ENCODE data around the gene SH2D7.

SH2D7 gene

GRCh38 chr15:78058401-78058935, 33.9 kb upstream of the SH2D7 start:
- CTCF ChIA-PET = interaction anchor here (1.0 to 2.6 kb wide), 11 partner anchors 8 to 99 kb away, joined by 3 to 20 read pairs (median 6); no protein-coding TSS in a partner anchor
- no peak for TF ChIP-seq CTCF (IDR thresholded peaks at IDR 0.05; ENCODE audit: control extremely low read depth, extremely low read depth, low read depth, missing control alignments)
- POLR2A ChIA-PET = no interaction called here
- no peak for DNase-seq (ENCODE audit: extremely low spot score)

- DNase-seq (ENCODE audit: extremely low spot score) = no peak
- TF ChIP-seq CTCF (IDR thresholded peaks at IDR 0.05; ENCODE audit: control extremely low read depth, extremely low read depth, low read depth, missing control alignments) = no peak
- CTCF ChIA-PET = interaction anchor here (1.0 to 2.6 kb wide), 13 partner anchors 9 to 100 kb away, joined by 3 to 20 read pairs (median 6); no protein-coding TSS in a partner anchor
- POLR2A ChIA-PET = no interaction called here
Observed at GRCh38 chr15:78059110-78059839, 33.1 kb upstream of the SH2D7 start.

GRCh38 chr15:78060232-78060631, 32.1 kb upstream of the SH2D7 start:
- CTCF ChIA-PET = interaction anchor here (1.7 to 2.6 kb wide), 5 partner anchors 9 to 101 kb away, joined by 6 to 20 read pairs (median 7); no protein-coding TSS in a partner anchor

GRCh38 chr15:78061963-78062427, 30.4 kb upstream of the SH2D7 start:
- ChIA-PET CTCF (interaction anchor here (0.7 to 2.4 kb wide), 7 partner anchors 10 to 151 kb away, joined by 3 to 13 read pairs (median 4); no protein-coding TSS in a partner anchor), POLR2A (interaction anchor here (0.5 kb wide), 1 partner anchor 97 kb away, joined by 6 read pairs; no protein-coding TSS in a partner anchor)
- no peak for TF ChIP-seq CTCF (IDR thresholded peaks at IDR 0.05; ENCODE audit: control extremely low read depth, extremely low read depth, low read depth, missing control alignments)
- peak; percentile 57 for DNase-seq (ENCODE audit: extremely low spot score)

More at GRCh38 chr15:78060232-78060631, 32.1 kb upstream of the SH2D7 start:
- no peak for DNase-seq (ENCODE audit: extremely low spot score)
- TF ChIP-seq CTCF (IDR thresholded peaks at IDR 0.05; ENCODE audit: control extremely low read depth, extremely low read depth, low read depth, missing control alignments) = no peak
- POLR2A ChIA-PET = no interaction called here

GRCh38 chr15:78063217-78063616, 29.1 kb upstream of the SH2D7 start:
- ChIA-PET CTCF (interaction anchor here (0.9 to 2.4 kb wide), 6 partner anchors 12 to 153 kb away, joined by 3 to 13 read pairs (median 4); no protein-coding TSS in a partner anchor), POLR2A (no interaction called here)
- no peak for DNase-seq (ENCODE audit: extremely low spot score)
- TF ChIP-seq CTCF (IDR thresholded peaks at IDR 0.05; ENCODE audit: control extremely low read depth, extremely low read depth, low read depth, missing control alignments) = no peak

GRCh38 chr15:78063970-78064385, 28.4 kb upstream of the SH2D7 start:
- ChIA-PET CTCF (interaction anchor here (1.1 to 2.4 kb wide), 3 partner anchors 12 to 29 kb away, joined by 3 to 13 read pairs (median 12); no protein-coding TSS in a partner anchor), POLR2A (no interaction called here)
- DNase-seq (ENCODE audit: extremely low spot score) = no peak
- no peak for TF ChIP-seq CTCF (IDR thresholded peaks at IDR 0.05; ENCODE audit: control extremely low read depth, extremely low read depth, low read depth, missing control alignments)

Data from GM10248 (cell line).